Neural cell (in vitro differentiated cells): ENCODE data around the gene KCTD11. TPM values are rescaled to one million over a fixed set of nuclear protein-coding genes. Genes with fewer than 3 reads are reported as not detected.

Experiments used
- H2AFZ ChIP-seq: fragments of 200-600, 300-800 bp; sonication (generic), shearing (Covaris generic); 2 replicates; pipeline ENCODE4 v1.6.0; 2014; ENCODE audit warnings: low read depth, mild to moderate bottlenecking, antibody characterized with exemption, low read length, moderate library complexity
- H3F3A ChIP-seq: fragments of 200-600 bp; shearing (Covaris generic); 2 replicates; pipeline ENCODE4 v1.6.1; 2016; ENCODE audit warnings: mild to moderate bottlenecking, moderate library complexity, mixed read lengths, antibody characterized with exemption, low read length; ENCODE audit not compliant: insufficient read depth, poor library complexity, severe bottlenecking
- H3K27ac ChIP-seq: fragments of 200-600, 300-800 bp; sonication (generic), shearing (Covaris generic); 2 replicates; pipeline ENCODE4 v1.5.1; 2014; ENCODE audit warnings: mild to moderate bottlenecking, low read length, moderate library complexity
- H3K27me3 ChIP-seq: fragments of 300-800, 200-600 bp; sonication (generic), shearing (Covaris generic); 2 replicates; pipeline ENCODE4 v1.6.0; 2014; ENCODE audit warnings: mild to moderate bottlenecking, low read depth, low read length, moderate library complexity; ENCODE audit not compliant: insufficient read depth
- H3K36me3 ChIP-seq: fragments of 300-800, 200-600 bp; sonication (generic), shearing (Covaris generic); 2 replicates; pipeline ENCODE4 v1.5.1; 2014; ENCODE audit warnings: mild to moderate bottlenecking, antibody characterized with exemption, low read length, moderate library complexity; ENCODE audit not compliant: insufficient read depth
- H3K4me2 ChIP-seq: fragments of 300-800, 200-600 bp; sonication (generic), shearing (Covaris generic); 2 replicates; pipeline ENCODE4 v1.6.0; 2014; ENCODE audit warnings: mild to moderate bottlenecking, low read length
- H3K4me3 ChIP-seq: fragments of 300-800, 200-600 bp; sonication (generic), shearing (Covaris generic); 2 replicates; pipeline ENCODE4 v1.5.1; 2014; ENCODE audit warnings: mild to moderate bottlenecking, low read length, moderate library complexity
- H3K79me2 ChIP-seq: fragments of 200-600 bp; shearing (Covaris generic); replicated peaks from 2 replicates; pipeline ENCODE4 v1.6.0; 2014; ENCODE audit warnings: mild to moderate bottlenecking, low read length, moderate library complexity; ENCODE audit not compliant: insufficient read depth
- H3K9ac ChIP-seq: fragments of 300-800, 200-600 bp; sonication (generic), shearing (Covaris generic); 2 replicates; pipeline ENCODE4 v1.6.1; 2016; ENCODE audit warnings: mild to moderate bottlenecking, low read length, mixed read lengths
- H3K9me2 ChIP-seq: fragments of 200-600 bp; shearing (Covaris generic); 2 replicates; pipeline ENCODE4 v1.6.1; 2016; ENCODE audit warnings: mild to moderate bottlenecking, low read length, mixed read lengths; ENCODE audit not compliant: insufficient read depth
- H3K9me3 ChIP-seq: fragments of 200-600, 300-800 bp; sonication (generic), shearing (Covaris generic); 2 replicates; pipeline ENCODE4 v1.6.1; 2016; ENCODE audit warnings: mild to moderate bottlenecking, mixed run types, low read length, moderate library complexity, mixed read lengths
- H4K20me1 ChIP-seq: fragments of 200-600 bp; shearing (Covaris generic); 2 replicates; pipeline ENCODE4 v1.6.1; 2016; ENCODE audit warnings: mild to moderate bottlenecking, mixed run types; ENCODE audit not compliant: insufficient read depth
- CTCF ChIP-seq: fragments of 450-650 bp; IDR thresholded peaks from 2 replicates; pipeline ENCODE4 v1.5.1; 2014; ENCODE audit warnings: antibody characterized with exemption, mild to moderate bottlenecking, moderate library complexity; ENCODE audit not compliant: poor library complexity, severe bottlenecking
- EP300 ChIP-seq: fragments of 450-650 bp; conservative IDR thresholded peaks from 2 replicates; pipeline ENCODE4 v1.6.1; 2014; ENCODE audit warnings: antibody characterized with exemption, mild to moderate bottlenecking, moderate library complexity; ENCODE audit not compliant: poor library complexity, severe bottlenecking
- EZH2 ChIP-seq: fragments of 200-600, 300-800 bp; shearing (Covaris generic), sonication (generic); IDR thresholded peaks from 2 replicates; pipeline ENCODE4 v1.6.1; 2014; ENCODE audit warnings: antibody characterized with exemption, low read length, borderline replicate concordance, mild to moderate bottlenecking; ENCODE audit not compliant: insufficient read depth, poor library complexity, severe bottlenecking
- MXI1 ChIP-seq: fragments of 450-650 bp; conservative IDR thresholded peaks from 2 replicates; pipeline ENCODE4 v1.6.1; 2014; ENCODE audit warnings: antibody characterized with exemption, mild to moderate bottlenecking; ENCODE audit not compliant: poor library complexity, severe bottlenecking
- POLR2AphosphoS5 ChIP-seq: IDR thresholded peaks from 2 replicates; pipeline ENCODE4 v1.6.1; 2012
- RAD21 ChIP-seq: fragments of 450-650 bp; conservative IDR thresholded peaks from 2 replicates; pipeline ENCODE4 v1.6.1; 2014; ENCODE audit warnings: antibody characterized with exemption, mild to moderate bottlenecking, moderate library complexity
- REST ChIP-seq: IDR thresholded peaks from 2 replicates; pipeline ENCODE4 v1.6.1; 2012; ENCODE audit warnings: borderline replicate concordance
- SMC3 ChIP-seq: fragments of 450-650 bp; conservative IDR thresholded peaks from 2 replicates; pipeline ENCODE4 v1.6.1; 2014; ENCODE audit warnings: antibody characterized with exemption, mild to moderate bottlenecking, moderate library complexity; ENCODE audit not compliant: poor library complexity
- TAF1 ChIP-seq: IDR thresholded peaks from 2 replicates; pipeline ENCODE4 v1.6.1; 2012; ENCODE audit warnings: low read depth
- polyA plus RNA-seq: library from polyadenylated mRNA; depleted of rRNA; stranded (reverse); fragments of >200 nt; gene quantifications from 2 replicates; pipeline ENCODE4 v1.2.3, GENCODE V29; 2014

The KCTD11 gene
- polyA plus RNA-seq, 1 donor from 2014 or later = 2.8 TPM

- H3K79me2 ChIP-seq = peaks cover 33% of the 10 kb centered on the region
Observed at GRCh38 chr17:7308625-7309433, 43.1 kb upstream of the KCTD11 start.

More at GRCh38 chr17:7308625-7309433, 43.1 kb upstream of the KCTD11 start:
- Histone ChIP-seq H3K36me3 (no peaks in the 10 kb centered on the region), H2AFZ (no peak overlapping the region), H4K20me1 (peaks cover 12% of the 10 kb centered on the region), H3K9me3 (no peaks in the 10 kb centered on the region), H3K27me3 (no peaks in the 10 kb centered on the region), H3K9ac (peak overlapping the region; percentile 86), H3K4me3 (peak overlapping the region; percentile 91), H3F3A (no peaks in the 10 kb centered on the region), H3K27ac (peak overlapping the region; percentile 84), H3K9me2 (no peaks in the 10 kb centered on the region), H3K4me2 (peak overlapping the region; percentile 89)
- no peak for TF ChIP-seq MXI1
- TF ChIP-seq RAD21 = no peak
- no peak for TF ChIP-seq POLR2AphosphoS5
- no peak for TF ChIP-seq SMC3
- no peak for TF ChIP-seq REST
- no peak for TF ChIP-seq CTCF
- TF ChIP-seq EP300 = no peak
- TF ChIP-seq EZH2 = no peak
- no peak for TF ChIP-seq TAF1
